Activated CD4-positive, alpha-beta T cell treated with anti-CD3 and anti-CD28 coated beads, Interleukin-2, Interleukin-4, amounts not matched to agents 100 ng/mL and 50 ng/mL, durations not matched to agents 16 hours and 8 hours (primary cell): ENCODE data around the gene NPR1.

Experiments used
- DNase-seq: peaks from one replicate; pipeline ENCODE4 v3.0.0-alpha.2; 2020; ENCODE audit warnings: low spot score

The NPR1 gene

DNA sequence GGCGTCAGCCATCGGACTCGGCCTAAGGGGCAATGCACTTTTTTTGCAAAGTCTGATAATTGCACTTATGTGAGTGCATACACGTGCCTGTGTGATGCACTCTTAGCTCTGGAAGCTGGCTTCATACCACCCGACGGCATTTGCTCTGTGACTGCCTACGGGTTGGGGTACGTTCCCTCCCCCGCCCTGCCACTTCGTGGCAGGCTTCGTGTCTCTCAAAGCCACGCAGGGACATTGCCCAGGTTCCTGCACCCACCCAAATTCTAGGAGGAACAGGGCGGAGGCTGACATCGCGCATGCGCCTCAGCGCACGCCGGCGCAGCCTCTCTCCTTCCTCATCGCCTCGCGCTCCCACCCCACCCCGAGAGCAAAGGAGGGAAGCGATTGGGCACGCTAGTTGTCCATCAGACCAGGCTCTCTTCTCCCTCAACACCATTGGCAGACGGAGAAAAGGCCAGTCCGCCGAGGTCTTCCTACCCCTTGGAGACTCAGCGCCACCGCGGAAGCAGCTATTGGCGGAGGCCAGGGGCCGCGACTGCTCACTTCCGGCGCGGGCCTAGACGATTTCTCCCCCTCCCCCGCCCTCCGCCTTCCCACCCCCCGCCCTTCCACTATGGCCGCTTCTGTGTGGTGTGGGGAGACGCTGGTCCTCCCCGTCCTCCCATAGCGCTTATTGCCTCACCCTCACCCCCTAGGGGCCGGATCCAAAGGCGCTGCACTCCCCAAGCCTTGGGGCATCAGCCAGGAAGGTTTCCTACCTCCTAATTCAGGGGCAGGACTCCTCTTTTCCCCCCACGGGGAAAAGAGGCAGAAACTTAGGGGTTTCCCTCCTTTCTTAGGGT lies 49.2 kb downstream of the NPR1 start, which contains the start of gene INTS3:
TSS of gene INTS3 (plus strand) at position 588 of the 842 bp plus-strand sequence. CDS start 585 bp downstream, outside the sequence.
- DNase-seq = peak; percentile 100

DNA sequence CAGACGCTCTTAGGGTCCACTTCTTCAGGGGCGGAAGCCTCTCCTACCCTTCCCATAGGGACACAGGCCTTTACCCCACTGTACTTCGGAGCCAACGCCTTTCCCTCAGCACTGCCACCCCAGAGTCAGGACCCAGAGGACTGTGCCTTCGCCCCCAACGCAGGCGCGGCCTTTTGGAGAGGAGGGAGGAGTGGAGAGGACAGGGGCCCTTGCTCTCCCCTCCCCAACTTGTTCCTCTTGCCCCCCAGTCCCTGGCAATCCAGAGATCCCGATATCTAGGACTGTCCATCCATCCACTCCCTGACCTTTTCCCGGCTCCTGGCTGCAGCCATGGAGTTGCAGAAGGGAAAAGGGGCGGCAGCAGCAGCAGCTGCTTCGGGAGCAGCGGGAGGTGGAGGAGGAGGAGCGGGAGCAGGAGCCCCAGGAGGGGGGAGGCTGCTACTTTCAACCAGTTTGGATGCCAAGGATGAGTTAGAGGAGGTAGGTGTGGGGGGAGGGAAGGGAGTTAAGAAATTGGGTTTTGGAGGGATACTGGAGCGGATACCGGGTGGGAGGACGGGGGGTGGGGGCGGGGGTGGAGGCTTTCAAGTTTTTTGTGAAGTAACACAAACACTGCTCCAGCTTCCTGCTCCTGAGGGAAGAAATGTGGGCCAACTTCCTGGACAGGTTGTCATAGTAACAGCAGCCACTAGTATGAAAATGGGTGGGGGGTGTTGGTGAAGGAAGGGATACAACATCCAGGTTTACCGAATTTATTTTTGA lies 50.0 kb downstream of the NPR1 start:
- DNase-seq = peak; percentile 24

DNA sequence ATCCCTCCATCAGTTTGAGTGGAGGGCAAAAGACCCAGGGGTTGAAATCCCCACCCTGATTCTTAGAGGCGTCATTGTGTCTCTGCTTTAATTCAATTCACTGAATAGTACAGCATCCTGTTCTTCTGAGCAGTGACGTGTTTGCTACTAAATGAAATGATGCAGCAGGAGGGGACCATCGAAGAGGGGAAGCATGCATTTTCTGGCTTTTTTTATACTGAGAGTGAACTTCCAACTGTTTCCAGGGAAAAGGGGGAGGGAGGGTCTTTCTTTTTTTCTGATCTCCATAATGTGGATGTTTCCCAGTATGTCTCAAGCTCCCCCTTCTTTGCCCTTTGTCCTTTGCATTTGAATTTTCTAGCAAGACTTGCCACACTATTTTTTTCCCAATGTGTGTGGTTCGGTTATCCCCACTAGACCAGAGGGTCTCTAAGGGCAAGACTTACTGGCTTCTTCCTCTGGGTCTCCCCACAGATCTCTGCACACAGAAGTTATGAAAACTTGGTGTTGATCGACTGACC lies 52.0 kb downstream of the NPR1 start:
- no peak for DNase-seq

DNA sequence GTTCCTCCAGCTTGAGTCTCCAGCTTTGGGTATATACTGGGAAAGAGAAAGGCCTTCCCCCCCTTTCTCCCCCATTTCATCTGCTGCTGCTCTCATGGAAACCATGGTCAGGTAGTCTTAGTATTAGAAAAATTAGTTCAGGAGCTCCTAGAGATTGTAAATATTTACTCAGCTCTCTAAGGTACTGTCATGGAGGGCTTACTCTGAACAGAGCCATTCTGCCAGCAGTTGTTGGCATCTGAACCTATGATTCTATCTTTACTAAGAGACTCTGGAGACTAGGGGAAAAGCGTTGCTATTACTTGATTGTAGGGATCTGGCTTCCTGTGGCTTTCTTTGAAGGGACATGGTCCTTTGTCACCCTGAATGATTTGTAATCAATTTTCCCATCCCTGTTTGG lies 55.5 kb downstream of the NPR1 start:
- DNase-seq = no peak

DNA sequence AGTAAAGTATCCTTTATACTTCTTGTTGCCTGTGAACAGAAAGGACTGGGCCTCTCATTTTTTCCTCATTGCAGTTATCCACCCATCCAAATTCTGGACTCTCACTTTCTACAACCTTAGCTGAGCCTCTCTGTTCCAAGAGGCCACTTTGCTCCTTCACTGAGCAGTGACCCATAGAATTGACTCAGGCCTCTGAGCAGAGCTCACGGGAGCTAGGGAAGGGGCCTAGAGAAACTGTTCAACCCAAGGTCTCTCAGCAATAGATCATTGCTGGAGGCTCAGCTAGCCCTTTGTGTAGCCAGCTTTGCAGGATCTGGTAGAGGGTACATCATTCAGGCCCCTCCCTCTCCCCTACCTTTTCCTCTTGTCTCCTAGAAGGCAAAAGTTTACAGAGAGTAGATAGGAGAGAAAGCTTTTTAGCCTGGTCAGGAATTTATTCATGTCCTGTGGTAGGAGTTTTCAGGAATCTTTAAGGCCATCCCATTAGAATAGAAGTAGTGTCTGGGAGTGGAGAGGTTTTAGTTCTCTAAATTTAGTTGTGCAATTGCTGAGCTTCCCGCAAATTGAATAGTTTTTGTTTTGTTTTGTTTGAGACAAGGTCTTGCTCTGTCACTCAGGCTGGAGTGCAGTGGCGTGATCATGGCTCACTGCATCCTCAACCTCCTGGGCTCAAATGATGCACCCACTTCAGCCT lies 56.1 kb downstream of the NPR1 start:
- DNase-seq = no peak

DNA sequence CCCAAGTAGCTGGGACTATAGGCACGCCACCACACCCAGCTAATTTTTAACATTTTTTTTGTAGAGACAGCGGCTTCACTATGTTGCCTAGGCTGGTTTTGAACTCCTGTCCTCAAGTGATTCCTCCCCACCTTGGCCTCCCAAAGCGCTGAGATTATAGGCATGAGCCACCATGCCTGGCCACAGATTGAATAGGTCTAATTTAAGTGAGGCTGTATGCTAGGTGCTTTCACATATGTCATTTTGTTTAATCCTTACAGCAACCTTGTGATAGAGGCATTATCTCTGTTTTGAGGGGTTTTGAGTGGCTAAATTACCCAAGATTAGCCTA lies 56.6 kb downstream of the NPR1 start:
- no peak for DNase-seq

DNA sequence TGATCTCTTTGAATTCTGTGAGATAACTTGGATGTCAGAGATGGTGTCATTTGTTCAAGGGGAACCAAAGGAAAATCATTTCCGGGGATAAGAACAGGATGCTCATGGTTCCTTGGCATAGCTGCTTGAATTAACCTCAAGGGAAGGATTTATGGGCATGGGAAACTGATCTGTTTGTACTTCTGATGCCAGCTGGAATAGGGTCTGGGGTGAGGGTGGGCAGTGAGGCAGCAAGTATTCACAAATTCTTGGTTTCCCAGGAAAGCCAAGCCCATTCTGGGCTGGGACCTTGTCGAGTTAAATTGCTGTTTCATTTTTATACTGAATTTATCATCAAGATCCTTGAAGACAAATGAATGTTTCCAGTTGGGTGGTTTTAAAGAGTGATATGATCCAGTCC lies 63.5 kb downstream of the NPR1 start:
- DNase-seq = no peak

DNA sequence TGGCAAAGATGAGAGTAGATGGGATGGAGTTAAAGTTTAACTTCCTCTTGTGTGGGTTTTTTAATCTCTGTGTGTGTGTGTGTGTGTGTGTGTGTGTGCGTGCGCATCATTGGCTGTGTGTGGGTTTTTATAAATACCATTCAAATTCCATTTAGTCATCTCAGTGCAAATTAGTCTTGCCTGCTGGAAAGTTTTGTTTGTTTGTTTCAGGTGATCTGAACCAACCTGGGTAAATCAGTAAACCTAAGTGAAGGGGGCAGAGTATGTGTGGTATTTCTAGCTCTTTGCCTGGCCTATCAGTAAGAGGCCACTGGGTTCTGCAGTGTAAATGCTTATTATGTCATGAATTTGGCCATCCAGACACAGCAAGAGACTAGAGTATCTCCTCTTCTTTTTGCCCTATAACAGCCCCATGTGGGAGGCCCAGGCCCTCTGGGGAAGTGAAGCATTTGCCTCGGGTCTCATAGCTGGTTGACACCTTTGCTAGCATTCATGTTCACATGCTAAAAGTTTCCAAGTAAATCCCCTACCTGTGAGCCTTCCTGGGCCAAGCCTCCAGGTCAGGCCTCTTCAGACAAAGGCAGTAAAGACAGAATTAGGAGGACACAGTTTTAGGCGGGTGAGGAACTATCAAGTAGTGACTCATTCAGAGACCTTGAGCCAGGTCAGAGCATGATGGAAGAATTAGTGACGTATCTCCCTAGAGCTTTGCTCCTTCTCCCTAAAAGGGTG lies 64.1 kb downstream of the NPR1 start:
- DNase-seq = no peak
